Right cardiac atrium (tissue), 5 donors: ENCODE measurements around the gene TMC6. TPM values are rescaled to one million over a fixed set of nuclear protein-coding genes. Genes with fewer than 3 reads are reported as not detected.

Experiments
- ATAC-seq, 2 donors: fragments of 200-7000 bp; cut with Tn5 transposase; one replicate each; pipeline versions ENCODE4 v1.8.0 to v1.9.1; 2020; ENCODE audit warnings: moderate library complexity in 2 of 2, mild to moderate bottlenecking in 1 of 2
- DNase-seq, 3 donors: peaks; one replicate each; pipeline ENCODE4 v3.0.0-alpha.2; 2020
- H3K27ac ChIP-seq: one replicate; pipeline ENCODE4 v1.5.1; 2013; ENCODE audit warnings: mild to moderate bottlenecking, low read length, control low read depth, moderate library complexity
- H3K27me3 ChIP-seq: one replicate; pipeline ENCODE4 v1.6.1; 2013; ENCODE audit not compliant: control insufficient read depth, insufficient read depth
- H3K4me1 ChIP-seq: one replicate; pipeline ENCODE4 v1.6.1; 2013; ENCODE audit warnings: low read length; ENCODE audit not compliant: control insufficient read depth, insufficient read depth
- H3K4me3 ChIP-seq: one replicate; pipeline ENCODE4 v1.5.1; 2013; ENCODE audit warnings: low read length, control low read depth
- H3K9me3 ChIP-seq: one replicate; pipeline ENCODE4 v1.6.1; 2013; ENCODE audit warnings: low read length; ENCODE audit not compliant: control insufficient read depth
- WGBS: extraction: QIAGEN DNeasy Blood & Tissue Kit; methylation state at CpG from one replicate; pipeline ENCODE4 v1.1.7; 2013; 5-methylcytosine and 5-hydroxymethylcytosine counted together
- intact Hi-C, 4 donors: fragments of 100-400 bp; cut with DNase I; formaldehyde crosslinking; loops; one replicate each; pipeline versions ENCODE4 v1.11.0 to v1.14.0; 2022 to 2023
- polyA plus RNA-seq: library from polyadenylated mRNA; stranded (reverse); fragments of 200-250 nt; gene quantifications from one replicate; pipeline ENCODE4 v1.2.3, GENCODE V29; 2013
- total RNA-seq, 4 donors: library from RNA; stranded (reverse); fragmentation: NEBNext Ultra II Directional; extraction: Animal tissue kit (Norgen Biotek cat#: 25700); gene quantifications; one replicate each; pipeline ENCODE4 v1.2.1, GENCODE V29; 2021
- donor health status: healthy with polysubstance abuse.
- donor health status: DM: no; HTN: yes; CAD: no.
- donor health status: DM: no; HTN: no; CAD: no.
- donor health status: DM: no; HTN: yes; CAD: no; lungs with severe emphysema.
- donor health status: DM: yes; HTN: yes; CAD: no.

TMC6 gene
- total and polyA plus RNA-seq, 5 donors, result 21.2 to 45.4 (median 37.9) TPM

GRCh38 chr17:78062596-78062995, 66.0 kb downstream of the TMC6 start:
- WGBS, result 86% methylated on average over 2 of the region's 2 CpGs
- no peak for DNase-seq
- Histone ChIP-seq H3K27ac (no peak overlapping the region), H3K27me3 (no peaks in the 10 kb centered on the region), H3K9me3 (no peaks in the 10 kb centered on the region), H3K4me3 (no peak overlapping the region), H3K4me1 (no peaks in the 10 kb centered on the region)
- intact Hi-C loops, result no loop called here
- ATAC-seq, result no peak

Other genes with a start within 250 kb of the TMC6 start
- 10 to 100 TPM; 23.1 to 32.8 (median 25.6) TPM for gene TNRC6C, start 170.1 kb downstream of the TMC6 start, total RNA-seq
- gene TNRC6C, start 170.1 kb downstream of the TMC6 start, polyA plus RNA-seq, result 8.6 TPM
- gene TMC8, start 2.0 kb upstream of the TMC6 start, total RNA-seq, result 1 to 10 TPM; 2.6 to 3.9 (median 3.0) TPM
- 2.4 TPM for gene TMC8, start 2.0 kb upstream of the TMC6 start, polyA plus RNA-seq
- gene C17orf99, start 17.6 kb upstream of the TMC6 start, total RNA-seq, result not detected
- gene C17orf99, start 17.6 kb upstream of the TMC6 start, polyA plus RNA-seq, result not detected
- gene SYNGR2, start 39.8 kb upstream of the TMC6 start, total RNA-seq, result 10 to 100 TPM; 81.9 to 92.2 (median 83.9) TPM
- gene SYNGR2, start 39.8 kb upstream of the TMC6 start, polyA plus RNA-seq, result 85.8 TPM
- gene TK1, start 58.3 kb upstream of the TMC6 start, total RNA-seq, result 1 to 10 TPM in 2 of 4 donors, under 1 TPM in 2; 0.51 to 5.2 (median 1.9) TPM
- 1.2 TPM for gene TK1, start 58.3 kb upstream of the TMC6 start, polyA plus RNA-seq
- 10 to 100 TPM; 17.5 to 53.3 (median 37.2) TPM for gene AFMID, start 58.6 kb upstream of the TMC6 start, total RNA-seq
- gene AFMID, start 58.6 kb upstream of the TMC6 start, polyA plus RNA-seq, result 30.6 TPM
- 1 to 10 TPM in 2 of 4 donors, under 1 TPM in 1, not detected in 1; 0.17 to 1.3 (median 1.1) TPM for gene BIRC5, start 85.5 kb upstream of the TMC6 start, total RNA-seq
- 0.29 TPM for gene BIRC5, start 85.5 kb upstream of the TMC6 start, polyA plus RNA-seq
- gene TMEM235, start 102.9 kb upstream of the TMC6 start, total RNA-seq, result not detected
- gene TMEM235, start 102.9 kb upstream of the TMC6 start, polyA plus RNA-seq, result not detected
- gene SOCS3, start 231.3 kb upstream of the TMC6 start, total RNA-seq, result 10 to 100 TPM in 3 of 4 donors, 1 to 10 TPM in 1; 6.6 to 51.2 (median 11.6) TPM
- 52.6 TPM for gene SOCS3, start 231.3 kb upstream of the TMC6 start, polyA plus RNA-seq
- 10 to 100 TPM; 20.2 to 22.2 (median 20.8) TPM for gene PGS1, start 249.9 kb upstream of the TMC6 start, total RNA-seq
- 13.9 TPM for gene PGS1, start 249.9 kb upstream of the TMC6 start, polyA plus RNA-seq